CD4-positive, alpha-beta T cell treated with Interleukin-15 for 4 hours (primary cell): ENCODE measurements around the gene THEM4.
"Not testable (repeated sequence)": the region's sequence is repeated elsewhere in the genome, so short reads cannot be mapped to it uniquely, and the experiment has no call there.

Experiments used
- DNase-seq: peaks from one replicate; pipeline ENCODE4 v3.0.0-alpha.2; 2020; ENCODE audit warnings: low spot score

Gene THEM4

DNA sequence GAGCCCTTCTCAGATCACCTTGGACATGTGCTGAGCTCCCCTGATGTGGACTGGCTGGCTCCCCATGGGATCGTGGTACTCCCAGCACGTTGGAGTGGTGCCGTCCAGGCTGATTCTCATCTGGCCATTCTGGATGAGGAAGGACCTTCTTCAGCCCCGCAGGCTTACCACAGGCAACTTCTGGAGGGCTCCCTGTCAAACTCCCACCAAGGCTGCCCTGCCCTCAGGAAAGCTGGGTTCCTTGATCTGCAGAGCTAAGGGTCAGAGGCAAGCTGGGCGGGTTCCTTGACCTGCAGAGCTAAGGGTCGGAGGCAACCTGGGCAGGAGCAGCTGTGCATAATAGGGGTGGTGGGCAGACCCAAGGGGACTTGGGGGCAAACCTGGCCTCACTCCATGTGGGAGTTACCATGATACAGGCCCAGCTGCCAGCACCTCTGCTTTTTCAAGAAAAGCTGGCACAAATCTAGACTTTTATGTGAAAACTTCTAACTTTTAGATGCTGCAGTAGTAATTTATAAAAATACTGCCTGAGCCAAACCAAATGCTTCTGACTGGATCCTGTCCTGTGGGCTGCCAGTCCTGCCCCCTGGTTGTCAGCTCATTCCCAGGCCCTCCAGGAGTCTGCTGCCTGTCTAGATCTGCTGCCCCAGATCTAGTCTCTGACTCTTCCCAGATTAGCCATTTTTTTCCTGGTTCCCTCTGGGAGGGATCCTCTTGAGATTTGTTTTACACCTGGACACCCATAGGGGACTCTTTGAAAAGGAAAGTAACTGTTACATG, 50.2 kb downstream of the THEM4 start:
- no peak for DNase-seq

DNA sequence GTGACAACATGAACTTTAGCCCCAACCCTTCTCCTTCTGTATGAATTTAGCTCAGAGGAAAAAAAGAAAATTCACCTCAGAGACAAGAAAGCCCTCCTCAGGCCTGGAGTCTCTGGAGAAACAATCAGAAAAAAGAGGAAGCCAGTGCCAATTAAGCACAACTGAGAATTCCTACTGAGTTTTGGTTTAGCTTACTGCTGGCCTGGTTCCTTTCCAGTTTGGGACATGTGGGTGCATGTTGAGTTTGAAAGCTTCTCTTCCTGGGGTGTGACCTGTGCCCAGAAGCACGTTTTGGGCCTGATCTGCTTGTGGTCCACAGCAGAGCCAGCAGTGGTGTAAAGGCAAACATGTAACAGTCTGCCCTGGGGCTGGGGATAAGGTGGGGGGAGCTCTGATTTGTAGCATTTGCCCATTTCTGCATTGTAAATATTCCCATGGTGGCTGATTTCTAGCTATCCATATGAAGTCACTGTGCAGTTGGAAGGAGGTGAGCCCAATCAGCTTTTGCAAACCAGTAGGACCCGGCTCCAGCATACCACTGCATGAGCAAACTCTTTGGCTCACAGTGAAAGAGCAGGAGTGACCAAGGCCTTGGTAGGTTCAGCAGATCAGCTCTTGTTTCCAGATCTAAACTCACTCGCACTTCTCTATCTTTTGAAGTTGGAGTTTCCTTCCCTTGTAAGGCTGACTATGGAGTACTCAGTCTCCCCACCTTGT, 51.1 kb downstream of the THEM4 start:
- DNase-seq = no peak

DNA sequence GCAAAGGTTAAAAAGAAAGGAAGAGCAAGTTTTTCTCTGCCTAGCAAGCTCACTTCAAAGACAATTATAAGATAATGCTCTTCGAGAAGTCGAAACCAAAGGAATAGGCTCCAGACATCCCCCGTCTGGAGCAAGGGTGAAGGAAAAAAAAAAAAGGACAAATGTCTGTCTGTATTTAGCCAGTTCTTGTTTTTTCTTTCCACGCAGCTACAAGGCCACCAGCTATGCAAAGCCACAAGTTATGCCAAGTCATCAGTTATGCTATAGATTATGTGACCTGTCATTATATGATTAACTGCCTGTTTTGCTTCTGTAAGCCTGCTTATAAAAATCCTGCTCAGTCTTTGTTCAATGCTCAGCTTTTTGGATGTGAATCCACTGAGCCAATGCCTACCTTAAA, 53.4 kb downstream of the THEM4 start:
- no peak for DNase-seq

DNA sequence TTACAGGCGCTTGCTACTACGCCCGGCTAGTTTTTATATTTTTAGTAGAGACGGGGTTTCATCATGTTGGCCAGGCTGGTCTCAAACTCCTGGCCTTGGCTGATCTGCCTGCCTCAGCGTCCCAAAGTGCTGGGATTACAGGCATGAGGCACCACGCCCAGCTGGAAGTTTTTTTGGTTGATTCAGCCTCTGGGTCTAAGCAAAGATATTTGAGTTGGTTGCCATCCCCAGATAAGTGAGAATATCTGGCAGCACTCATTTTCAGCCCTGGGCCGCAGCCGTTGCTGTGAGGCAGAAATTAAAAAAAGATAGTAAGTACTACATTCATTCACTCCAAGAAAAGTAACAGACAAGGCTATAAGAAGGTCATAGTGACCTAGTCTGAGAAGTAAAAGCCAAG, 53.8 kb downstream of the THEM4 start:
- not testable (repeated sequence) for DNase-seq

DNA sequence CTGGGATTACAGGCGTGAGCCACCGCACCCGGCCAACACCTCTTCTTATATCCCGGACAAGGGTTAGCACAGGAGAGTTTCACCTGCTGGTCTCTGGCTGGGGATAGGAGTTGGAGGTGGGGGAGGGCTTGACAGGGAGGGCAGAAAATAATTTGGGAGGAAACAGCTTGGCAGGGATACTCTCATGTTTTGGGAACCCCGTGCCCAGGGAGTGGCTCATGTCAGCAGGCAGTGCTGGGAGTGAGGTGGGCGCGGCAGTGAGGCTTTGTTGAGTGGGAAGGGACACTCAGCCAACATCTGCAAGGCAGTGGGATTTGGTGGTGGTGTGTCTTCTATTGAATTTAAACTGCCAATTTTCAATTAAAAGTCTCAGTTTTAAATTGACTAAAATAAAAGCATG, 54.7 kb downstream of the THEM4 start:
- no peak for DNase-seq

DNA sequence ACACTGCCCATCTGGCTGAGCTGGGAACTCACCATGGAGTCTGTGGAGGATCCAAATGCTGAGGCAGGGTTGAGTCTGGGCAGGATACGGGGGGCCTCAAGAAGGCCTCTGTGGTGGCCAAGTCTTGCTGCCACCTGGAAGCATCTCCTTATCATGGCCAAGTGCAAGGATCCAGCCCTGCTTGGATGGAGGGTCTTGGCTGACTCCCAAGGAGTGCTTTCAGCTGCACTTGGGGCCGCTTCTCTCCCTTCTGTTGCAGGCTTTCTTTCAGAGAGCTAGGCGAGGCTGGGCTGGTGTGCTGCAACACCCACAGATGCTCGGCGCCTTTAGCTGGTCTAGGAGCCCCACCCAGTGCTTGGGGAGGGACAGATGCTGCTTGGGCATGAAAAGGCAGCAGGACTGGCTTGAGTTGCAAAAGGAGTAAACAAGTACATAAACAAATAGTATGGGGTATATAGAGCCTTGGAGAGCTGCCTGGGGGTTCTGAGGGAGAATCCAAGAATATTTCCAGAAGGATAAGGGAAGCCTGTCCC, 55.8 kb downstream of the THEM4 start, which contains the start of gene THEM5:
Gene THEM5 (minus strand): TSS at position 302 of the 533 bp plus-strand sequence. CDS start 147 bp downstream, at position 155.
- no peak for DNase-seq

DNA sequence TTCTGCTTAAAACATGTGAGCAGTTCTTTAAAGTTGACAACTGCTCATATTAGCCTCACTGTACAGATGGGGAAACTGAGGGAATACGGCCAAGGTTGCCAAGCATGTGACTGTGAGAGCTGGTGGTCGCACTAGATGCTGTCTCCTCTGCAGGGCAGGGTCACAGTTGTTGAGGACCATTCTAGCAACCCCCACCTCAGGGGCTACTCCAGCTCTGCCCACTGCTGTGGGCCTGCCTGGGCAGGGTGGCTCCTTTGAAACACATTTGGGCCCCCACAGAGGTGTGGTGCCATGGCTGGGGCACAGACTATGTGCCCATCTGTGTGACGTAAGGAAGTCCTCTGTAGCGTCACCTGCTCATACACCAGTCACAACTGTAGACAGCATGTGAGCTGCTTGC, 56.6 kb downstream of the THEM4 start:
- DNase-seq = no peak

DNA sequence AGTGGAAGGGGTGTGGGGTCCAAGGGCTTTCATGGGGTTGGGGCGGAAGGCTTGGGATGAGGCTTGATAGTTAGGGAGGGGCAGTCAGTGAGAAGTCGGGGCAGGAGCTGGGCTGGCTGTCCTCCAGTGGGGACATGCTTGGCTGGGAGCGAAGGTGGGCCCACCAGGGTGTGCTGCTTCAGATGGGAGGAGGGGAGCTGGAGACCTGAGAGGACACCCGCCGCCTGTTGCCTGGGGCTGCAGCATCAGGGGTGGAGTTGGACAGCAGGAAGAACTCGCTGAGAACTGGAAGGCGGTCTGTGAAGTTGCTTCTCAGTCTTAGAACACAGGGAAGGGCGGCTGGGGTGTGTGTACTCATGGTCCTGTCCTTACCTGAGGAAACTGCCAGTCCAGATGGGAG, 57.4 kb downstream of the THEM4 start:
- DNase-seq = no peak

DNA sequence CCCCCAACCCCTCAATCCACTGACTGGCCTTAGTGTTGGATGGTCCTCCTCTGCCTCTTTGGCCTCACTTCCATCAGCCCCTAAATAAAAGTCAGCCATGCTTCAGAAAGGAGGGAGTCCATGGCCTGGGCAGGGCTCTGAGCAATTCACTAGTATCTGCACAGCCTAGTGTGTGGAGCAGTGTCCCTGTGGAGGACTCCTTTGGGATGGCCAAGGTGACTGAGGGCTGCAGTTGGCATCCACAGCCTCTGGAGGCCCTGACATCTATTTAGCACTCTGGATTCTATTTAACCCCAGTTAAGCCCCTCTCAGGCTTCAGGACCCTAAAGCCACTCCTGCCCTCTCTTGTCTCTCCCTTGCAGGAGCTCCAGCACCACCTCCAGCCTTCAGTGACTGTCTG, 59.4 kb downstream of the THEM4 start:
- DNase-seq = no peak

DNA sequence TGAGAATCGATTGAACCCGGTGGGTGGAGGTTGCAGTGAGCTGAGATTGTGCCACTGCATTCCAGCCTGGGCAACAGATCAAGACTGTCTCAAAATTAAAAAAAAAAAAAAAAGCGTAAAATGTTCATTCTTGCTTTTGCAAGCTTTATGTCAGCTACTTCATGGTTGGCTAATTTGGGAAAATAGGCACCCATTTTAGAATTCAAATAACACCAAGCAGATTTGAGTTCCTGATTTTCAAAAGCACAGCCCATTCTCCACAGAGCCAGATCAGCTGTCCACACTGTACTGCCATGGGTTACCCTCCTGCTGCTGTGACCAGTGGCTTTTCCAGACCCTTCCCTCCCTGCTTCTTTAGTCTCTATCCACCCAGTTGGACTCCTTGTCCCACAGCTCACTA, 60.2 kb downstream of the THEM4 start:
- no peak for DNase-seq

DNA sequence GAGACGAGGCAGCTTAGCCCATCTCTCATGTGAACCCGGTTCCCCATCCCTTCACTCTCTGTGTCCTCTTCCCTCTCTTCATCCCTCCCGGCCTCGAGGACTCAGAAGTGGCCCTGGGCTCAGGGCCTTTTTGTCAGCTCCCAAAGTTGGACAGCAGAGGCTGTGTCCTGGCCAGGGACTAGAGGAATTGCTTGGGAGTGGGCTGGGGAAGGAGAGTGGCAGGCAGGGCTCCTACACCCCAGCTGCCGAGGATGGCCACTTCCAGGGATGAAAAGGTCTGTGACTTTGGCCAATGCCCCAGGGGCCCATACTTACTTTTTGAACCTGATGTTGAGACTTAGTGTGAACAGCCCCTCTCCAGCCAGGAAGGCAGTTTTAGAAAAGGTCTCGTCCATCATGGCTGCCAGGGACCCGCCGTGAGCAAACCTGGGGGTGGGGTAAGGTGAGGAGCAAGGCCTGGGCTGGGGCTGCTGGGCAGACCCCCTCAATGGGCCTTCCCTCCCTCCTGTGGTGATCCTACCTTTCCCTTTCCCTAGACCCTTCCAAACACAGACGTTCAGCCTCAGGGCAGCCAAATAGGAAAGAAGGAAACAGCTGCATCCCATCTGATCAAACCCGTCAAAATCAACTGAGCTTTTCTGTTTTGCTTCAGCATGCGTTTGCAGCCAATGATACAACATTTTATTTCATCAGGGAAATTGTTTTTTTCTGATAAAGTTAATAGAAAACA, 61.3 kb downstream of the THEM4 start:
- no peak for DNase-seq

DNA sequence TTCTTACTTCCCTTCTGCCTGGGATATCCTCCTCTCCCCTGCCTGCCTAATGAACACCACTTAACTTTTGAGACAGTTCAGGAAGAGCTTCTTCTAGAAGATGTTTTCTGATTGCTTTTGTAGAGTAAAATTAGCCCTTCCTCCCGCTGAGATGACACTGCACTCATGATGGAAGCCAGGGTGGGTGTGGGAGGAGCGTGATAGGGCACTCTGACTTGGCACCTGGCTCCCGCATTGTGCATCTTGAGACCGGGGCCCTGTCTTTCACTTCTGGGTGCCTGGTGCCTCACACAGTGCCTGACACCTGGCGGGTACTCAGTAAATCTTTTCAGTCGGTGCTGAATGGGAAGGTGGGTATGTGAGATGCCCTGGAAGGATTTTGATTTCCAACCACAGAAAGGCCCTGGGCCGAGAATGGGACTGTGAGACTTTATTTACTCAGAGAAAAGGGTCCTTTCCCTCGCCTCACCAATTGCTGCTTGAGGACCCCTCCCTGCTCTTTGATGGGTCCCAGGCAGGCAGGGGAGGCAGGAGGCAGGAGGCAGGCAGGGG, 62.5 kb downstream of the THEM4 start:
- no peak for DNase-seq

DNA sequence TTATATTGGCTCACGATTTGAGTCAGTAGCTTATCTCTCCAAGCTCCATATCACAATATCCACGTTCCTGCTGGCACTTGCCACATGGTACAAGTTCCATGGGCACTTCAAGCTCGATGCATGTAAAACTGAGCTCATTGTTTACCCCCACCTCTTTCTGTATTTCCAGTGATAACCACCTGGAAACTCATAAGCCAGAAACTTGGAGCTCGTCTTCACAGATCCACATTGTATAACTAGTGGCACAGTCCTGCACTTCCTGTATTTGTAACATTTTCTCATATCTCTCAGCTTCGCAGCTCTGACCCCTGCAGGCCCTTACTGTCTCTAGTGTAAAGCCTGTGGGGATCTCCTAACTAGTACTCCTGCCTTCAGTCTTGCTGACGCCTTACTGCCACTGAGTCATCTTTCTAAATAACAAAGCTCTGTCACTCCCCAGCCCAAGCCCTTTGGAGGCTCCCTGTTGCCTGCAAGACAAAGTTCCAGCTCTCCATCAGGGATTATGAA, 63.2 kb downstream of the THEM4 start:
- no peak for DNase-seq

DNA sequence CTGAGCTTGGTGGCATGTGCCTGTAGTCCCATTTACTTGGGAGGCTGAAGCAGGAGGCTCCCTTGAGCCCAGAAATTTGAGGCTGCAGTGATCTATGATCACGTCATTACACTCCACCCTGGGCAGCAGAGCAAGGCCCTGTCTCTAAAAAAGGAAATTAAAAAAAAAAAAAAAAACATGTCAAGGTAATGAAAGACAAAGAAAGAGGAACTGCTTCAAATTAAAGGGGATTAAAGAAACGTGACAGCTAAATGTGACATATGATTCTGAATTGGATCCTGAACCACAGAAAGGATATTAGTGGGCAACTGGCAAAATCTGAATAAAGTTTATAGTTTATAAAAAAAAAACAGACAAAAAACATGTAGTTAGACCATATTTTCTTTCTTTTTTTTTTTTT, 65.9 kb downstream of the THEM4 start:
- no peak for DNase-seq

DNA sequence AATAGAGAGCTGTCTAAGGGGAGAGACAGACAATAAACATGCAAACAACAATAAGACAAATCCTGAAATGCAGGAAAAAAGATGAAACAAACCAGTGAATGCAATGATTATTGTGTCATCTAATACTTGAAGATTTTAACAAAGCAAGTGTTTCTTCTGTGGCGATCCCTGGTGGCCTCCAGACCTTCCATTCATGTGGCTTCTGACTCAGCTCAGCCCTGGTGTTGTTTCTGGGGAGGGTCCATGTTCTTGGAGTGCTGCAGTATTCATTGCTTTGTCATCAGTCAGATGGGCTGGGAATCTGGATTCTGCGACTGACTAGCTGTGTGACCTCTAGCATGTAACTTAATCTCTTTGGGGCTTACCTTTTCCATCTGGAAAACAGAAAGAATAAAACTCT, 68.2 kb downstream of the THEM4 start:
- DNase-seq = no peak

DNA sequence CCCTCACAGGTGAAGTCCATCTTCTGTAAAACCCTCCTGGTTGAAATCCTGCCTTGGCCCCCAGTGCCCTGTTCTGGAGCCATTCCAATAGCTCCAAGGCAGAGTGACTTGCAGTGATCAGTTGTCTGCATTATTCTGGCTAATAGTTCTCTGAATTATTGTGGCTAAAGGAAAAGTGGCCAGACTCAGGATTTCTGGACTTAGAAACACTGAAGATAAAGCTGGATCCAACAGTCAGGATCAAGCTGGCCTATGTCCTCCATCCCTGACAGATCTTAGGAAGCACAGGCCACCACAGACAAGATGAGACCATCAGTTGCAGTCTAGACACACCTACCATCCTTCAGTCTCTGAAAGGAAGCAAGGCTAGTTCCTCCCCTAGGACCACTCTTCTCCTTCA, 68.9 kb downstream of the THEM4 start:
- no peak for DNase-seq

DNA sequence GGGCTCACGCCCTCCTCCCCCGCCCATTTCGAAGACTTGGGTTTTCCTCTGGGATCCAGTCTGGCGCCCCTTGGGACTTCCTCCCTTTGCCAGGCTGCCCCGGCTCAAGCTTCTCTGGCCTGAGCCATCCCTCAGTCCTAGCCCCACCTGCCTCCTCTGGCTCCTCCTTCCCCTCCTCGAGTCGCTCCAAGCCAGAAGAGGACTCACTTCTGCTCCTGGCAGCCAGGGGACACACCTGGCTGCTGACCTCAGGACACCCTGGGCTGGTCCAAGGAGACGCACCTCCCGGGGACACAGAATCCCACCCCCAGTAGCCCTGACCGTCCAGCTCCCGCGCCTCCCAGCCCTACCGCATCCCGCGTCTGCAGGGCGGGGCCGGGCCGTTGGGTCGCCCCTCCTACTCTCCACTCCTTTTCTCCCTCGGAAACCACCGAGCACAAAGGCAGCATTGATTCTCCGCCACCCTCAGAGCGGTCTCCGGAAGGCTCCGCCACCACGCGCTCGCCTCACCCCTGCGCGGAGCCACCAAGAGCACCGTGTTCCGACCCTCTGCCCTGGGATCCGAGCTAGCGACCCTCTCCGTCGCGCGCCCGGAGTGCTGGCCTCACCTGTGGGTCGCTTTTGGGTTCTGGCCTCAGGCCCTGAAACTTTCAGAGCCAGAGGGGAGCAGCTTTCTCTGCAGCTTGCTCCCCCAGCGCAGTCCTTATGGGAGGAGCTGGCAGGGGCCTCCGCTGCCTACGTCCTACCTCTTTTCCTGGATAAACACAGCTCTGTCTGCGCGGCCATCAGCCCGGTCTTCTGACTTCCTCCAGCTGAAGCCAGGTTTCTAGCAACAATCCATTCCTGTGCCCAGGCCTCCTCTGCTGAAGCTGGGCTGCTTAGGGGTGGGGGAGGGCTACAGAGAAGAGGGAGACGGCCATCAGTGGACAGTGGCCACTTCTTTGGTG, 69.6 kb downstream of the THEM4 start, which contains the start of gene C2CD4D:
Gene C2CD4D (minus strand): TSS at position 364 of the 947 bp plus-strand sequence. CDS start 831 bp downstream, outside the sequence.
- peak; percentile 72 for DNase-seq

DNA sequence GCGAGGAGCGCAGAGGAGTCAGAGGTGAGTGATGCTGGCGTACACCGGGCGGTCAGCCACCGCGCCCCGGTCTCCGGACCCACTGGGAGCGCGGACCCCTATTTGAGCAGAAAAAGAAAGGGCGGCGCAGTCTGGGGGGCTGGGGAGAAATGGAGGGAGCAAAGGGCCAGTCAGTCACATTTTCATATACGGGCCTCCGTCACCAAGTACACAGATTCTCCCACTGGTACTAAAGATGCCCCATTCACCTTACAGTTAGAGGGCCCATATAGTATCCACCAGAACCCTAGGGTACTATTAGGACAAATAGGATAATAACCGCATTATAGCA, 70.3 kb downstream of the THEM4 start:
- no peak for DNase-seq

DNA sequence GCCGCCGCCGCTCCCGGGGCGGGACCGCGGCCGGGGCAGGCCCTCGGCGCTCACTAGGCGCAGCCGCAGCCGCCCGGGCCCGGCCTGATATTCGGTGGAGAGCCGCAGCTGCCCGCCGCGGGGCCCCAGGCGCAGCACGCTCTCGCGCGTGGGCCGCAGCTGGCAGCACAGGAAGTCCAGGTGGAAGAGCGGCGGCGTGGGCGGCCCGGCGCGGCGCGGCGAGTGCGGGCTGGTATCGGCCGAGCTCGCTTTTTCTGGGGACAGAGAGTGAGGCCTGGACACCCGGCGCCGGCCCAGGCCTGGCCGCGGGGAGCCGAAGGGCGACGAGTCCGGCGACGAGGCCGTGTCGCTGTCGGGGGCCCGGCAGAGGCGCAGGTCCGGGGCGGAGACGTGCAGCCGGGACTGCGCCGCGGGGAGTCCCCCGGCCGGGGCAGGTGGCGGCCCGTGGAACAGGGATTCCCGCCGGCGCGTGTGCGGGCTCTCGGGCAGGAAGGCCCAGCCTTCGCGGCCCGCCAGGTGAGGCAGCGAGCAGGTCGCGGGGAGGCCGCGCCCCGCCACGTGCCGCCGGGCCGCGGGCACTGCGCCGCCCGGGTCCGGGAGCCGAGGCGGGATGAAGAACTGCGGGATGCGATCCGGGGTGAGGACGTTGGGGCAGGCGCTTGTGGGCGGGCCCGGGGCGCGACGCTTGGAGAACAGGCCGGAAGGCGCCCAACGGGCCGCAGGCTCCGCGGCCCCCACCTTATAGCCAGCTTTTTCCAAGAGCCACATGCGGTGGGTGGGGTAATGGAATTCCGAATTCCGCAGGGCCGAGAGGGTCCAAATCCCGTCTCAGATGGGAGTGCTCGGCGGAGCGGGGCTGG, 70.9 kb downstream of the THEM4 start:
- DNase-seq = no peak

DNA sequence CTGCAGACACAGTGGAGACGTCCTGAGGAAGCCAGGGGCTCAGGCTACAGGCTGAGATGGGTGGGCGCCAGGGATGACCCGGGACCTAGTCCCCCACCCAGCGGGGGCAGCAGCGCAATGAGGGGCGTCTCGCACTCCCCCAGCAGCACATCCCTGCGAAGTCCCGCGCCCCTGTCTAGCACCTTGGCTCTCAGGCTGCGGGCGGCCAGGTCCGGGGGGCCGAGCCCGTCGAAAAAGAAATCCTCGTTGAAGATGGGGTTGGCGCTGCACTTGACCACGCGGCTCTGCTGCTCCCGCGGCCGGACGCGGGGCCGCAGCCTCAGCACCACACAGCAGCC, 71.5 kb downstream of the THEM4 start:
- no peak for DNase-seq
